MM.1S (cell line): ENCODE measurements around the gene ARID2.

ENCODE experiments used
- DNase-seq: peaks from one replicate; pipeline ENCODE4 v3.0.0-alpha.2; 2015
- H2AFZ ChIP-seq: fragments of 300-600 bp; sonication (generic); 2 replicates; pipeline ENCODE4 v1.6.0; 2016; ENCODE audit warnings: antibody characterized with exemption, low read length
- H3F3A ChIP-seq: fragments of 300-600 bp; sonication (generic); 2 replicates; pipeline ENCODE4 v1.6.1; 2016; ENCODE audit warnings: mild to moderate bottlenecking, antibody characterized with exemption, low read length, moderate library complexity, mixed read lengths; ENCODE audit not compliant: insufficient read depth
- H3K27ac ChIP-seq: fragments of 300-600 bp; sonication (generic); 2 replicates; pipeline ENCODE4 v1.5.1; 2016; ENCODE audit warnings: mild to moderate bottlenecking, low read length
- H3K27me3 ChIP-seq: fragments of 300-600 bp; sonication (generic); replicated peaks from 2 replicates; pipeline ENCODE4 v1.6.0; 2016; ENCODE audit warnings: low read length; ENCODE audit not compliant: insufficient read depth
- H3K36me3 ChIP-seq: fragments of 300-600 bp; sonication (generic); replicated peaks from 2 replicates; pipeline ENCODE4 v1.6.1; 2016; ENCODE audit warnings: mild to moderate bottlenecking, low read length, mixed read lengths; ENCODE audit not compliant: insufficient read depth
- H3K4me1 ChIP-seq: fragments of 300-600 bp; sonication (generic); 2 replicates; pipeline ENCODE4 v1.6.1; 2016; ENCODE audit warnings: low read length, mixed read lengths
- H3K4me2 ChIP-seq: fragments of 300-600 bp; sonication (generic); 2 replicates; pipeline ENCODE4 v1.6.0; 2016; ENCODE audit warnings: low read depth, low read length
- H3K4me3 ChIP-seq: fragments of 300-600 bp; sonication (generic); 2 replicates; pipeline ENCODE4 v1.5.1; 2016; ENCODE audit warnings: low read length, mixed read lengths
- H3K79me2 ChIP-seq: fragments of 300-600 bp; sonication (generic); 2 replicates; pipeline ENCODE4 v1.6.1; 2016; ENCODE audit warnings: mixed run types, low read length, mixed read lengths
- H3K9ac ChIP-seq: fragments of 300-600 bp; sonication (generic); 2 replicates; pipeline ENCODE4 v1.6.1; 2016; ENCODE audit warnings: low read length, mixed read lengths
- H3K9me2 ChIP-seq: fragments of 300-600 bp; sonication (generic); replicated peaks from 2 replicates; pipeline ENCODE4 v1.6.1; 2016; ENCODE audit warnings: mild to moderate bottlenecking, low read length, mixed read lengths; ENCODE audit not compliant: insufficient read depth
- H3K9me3 ChIP-seq: fragments of 300-600 bp; sonication (generic); replicated peaks from 2 replicates; pipeline ENCODE4 v1.6.1; 2016; ENCODE audit warnings: mild to moderate bottlenecking, low read length, mixed read lengths; ENCODE audit not compliant: insufficient read depth
- H4K20me1 ChIP-seq: fragments of 300-600 bp; sonication (generic); 2 replicates; pipeline ENCODE4 v1.6.1; 2016; ENCODE audit warnings: mild to moderate bottlenecking, low read length, moderate library complexity, mixed read lengths; ENCODE audit not compliant: insufficient read depth
- EZH2 ChIP-seq: fragments of 300-600 bp; sonication (generic); optimal IDR thresholded peaks from 2 replicates; pipeline ENCODE3; 2017; ENCODE audit warnings: low read depth, mild to moderate bottlenecking, antibody characterized with exemption, low read length, mixed read lengths
- EZH2phosphoT487 ChIP-seq: fragments of 300-600 bp; sonication (generic); IDR thresholded peaks from 2 replicates; pipeline ENCODE4 v1.6.1; 2018; ENCODE audit warnings: antibody characterized with exemption, low read length
- TF ChIP-seq, protein P1 (sequence below): fragments of 300-600 bp; sonication (generic); IDR thresholded peaks from 2 replicates; pipeline ENCODE4 v1.5.1; 2016; ENCODE audit warnings: antibody characterized with exemption, low read length, mixed read lengths

The ARID2 gene

DNA sequence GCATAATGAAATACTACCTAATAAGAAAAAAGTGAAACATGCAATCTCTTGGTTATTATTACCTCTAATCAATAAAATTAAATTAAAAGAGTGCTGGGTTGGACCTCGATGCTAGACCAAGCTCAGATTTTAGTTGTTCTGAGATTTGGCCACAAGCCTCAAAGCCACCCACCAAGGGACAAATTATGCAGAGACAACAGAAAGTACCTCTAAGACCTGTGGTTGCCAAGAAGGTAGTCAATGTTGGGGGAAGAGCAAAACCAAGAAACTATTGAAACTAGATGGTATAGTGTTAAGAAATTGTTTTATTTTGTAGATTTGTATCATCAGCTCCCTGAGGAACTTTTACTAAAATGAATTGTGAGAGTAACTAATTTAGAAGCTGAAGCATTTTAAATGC, 43.8 kb upstream of the ARID2 start:
- no peaks in the 10 kb centered on the region for H3K9me2 ChIP-seq
- H3K27me3 ChIP-seq = no peaks in the 10 kb centered on the region
- H3K27ac ChIP-seq = no peak overlapping the region
- no peak overlapping the region for H3K4me2 ChIP-seq
- no peaks in the 10 kb centered on the region for H3K4me1 ChIP-seq
- no peak overlapping the region for H3K9ac ChIP-seq
- TF ChIP-seq EZH2 = no peak
- TF ChIP-seq, protein P1, sequence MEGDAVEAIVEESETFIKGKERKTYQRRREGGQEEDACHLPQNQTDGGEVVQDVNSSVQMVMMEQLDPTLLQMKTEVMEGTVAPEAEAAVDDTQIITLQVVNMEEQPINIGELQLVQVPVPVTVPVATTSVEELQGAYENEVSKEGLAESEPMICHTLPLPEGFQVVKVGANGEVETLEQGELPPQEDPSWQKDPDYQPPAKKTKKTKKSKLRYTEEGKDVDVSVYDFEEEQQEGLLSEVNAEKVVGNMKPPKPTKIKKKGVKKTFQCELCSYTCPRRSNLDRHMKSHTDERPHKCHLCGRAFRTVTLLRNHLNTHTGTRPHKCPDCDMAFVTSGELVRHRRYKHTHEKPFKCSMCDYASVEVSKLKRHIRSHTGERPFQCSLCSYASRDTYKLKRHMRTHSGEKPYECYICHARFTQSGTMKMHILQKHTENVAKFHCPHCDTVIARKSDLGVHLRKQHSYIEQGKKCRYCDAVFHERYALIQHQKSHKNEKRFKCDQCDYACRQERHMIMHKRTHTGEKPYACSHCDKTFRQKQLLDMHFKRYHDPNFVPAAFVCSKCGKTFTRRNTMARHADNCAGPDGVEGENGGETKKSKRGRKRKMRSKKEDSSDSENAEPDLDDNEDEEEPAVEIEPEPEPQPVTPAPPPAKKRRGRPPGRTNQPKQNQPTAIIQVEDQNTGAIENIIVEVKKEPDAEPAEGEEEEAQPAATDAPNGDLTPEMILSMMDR = no peak
- no peak for TF ChIP-seq EZH2phosphoT487
- no peaks in the 10 kb centered on the region for H3F3A ChIP-seq
- H3K9me3 ChIP-seq = no peaks in the 10 kb centered on the region
- no peak overlapping the region for H3K4me3 ChIP-seq
- peak; percentile 32 for DNase-seq
- H2AFZ ChIP-seq = no peak overlapping the region
- H3K79me2 ChIP-seq = no peaks in the 10 kb centered on the region
- H4K20me1 ChIP-seq = no peaks in the 10 kb centered on the region
- H3K36me3 ChIP-seq = no peaks in the 10 kb centered on the region

DNA sequence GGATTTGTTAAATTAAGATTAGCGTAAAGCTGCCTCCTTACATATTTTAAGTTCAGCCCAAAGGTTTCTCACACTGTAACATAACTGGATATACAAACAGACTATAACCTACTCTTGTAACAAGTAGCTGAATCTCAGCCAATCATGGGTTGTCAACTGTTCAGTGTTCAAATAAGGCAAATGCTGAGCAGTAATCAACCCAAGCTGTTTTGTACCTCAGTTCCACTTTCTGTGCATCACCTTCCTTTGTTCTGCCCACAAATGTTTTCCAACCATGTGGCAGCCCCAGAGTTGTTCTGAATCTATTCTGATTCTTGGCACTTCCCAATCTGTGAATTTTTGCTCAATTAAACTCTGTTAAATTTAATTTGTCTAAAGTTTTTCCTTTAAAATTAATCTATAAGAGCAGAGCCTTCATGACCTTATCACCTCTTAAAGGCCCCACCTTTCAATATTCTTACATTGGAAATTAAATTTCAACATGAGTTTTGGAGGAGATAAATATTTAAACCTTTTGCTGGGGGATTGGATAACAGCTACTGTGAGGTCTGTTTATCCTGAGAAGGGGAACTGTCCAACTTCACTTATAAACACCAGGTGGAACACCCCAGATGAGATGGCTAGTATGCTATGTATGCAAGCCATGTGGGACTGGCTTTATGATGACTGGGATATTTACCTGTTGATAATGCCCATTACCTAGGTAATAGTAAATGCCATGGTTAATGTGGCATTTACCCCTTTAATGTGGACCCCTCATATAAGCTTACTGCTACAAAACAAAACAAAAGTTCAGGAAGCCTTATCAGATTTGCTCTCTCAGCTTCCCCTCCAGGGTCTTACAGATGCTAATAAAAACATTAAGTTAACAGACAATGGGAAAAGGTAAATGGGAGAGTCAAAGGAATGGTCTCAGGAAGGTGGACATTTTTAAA, 42.2 kb upstream of the ARID2 start:
- no peak overlapping the region for H2AFZ ChIP-seq
- no peaks in the 10 kb centered on the region for H4K20me1 ChIP-seq
- H3K9me2 ChIP-seq = no peaks in the 10 kb centered on the region
- H3K27me3 ChIP-seq = no peaks in the 10 kb centered on the region
- no peak for DNase-seq
- H3K79me2 ChIP-seq = no peaks in the 10 kb centered on the region
- H3K36me3 ChIP-seq = no peaks in the 10 kb centered on the region
- no peaks in the 10 kb centered on the region for H3K4me1 ChIP-seq
- no peak overlapping the region for H3K9ac ChIP-seq
- H3K9me3 ChIP-seq = no peaks in the 10 kb centered on the region
- H3K4me2 ChIP-seq = no peak overlapping the region
- H3K4me3 ChIP-seq = no peak overlapping the region
- no peak overlapping the region for H3K27ac ChIP-seq
- no peaks in the 10 kb centered on the region for H3F3A ChIP-seq
- TF ChIP-seq EZH2 = no peak
- TF ChIP-seq, protein P1 = no peak

DNA sequence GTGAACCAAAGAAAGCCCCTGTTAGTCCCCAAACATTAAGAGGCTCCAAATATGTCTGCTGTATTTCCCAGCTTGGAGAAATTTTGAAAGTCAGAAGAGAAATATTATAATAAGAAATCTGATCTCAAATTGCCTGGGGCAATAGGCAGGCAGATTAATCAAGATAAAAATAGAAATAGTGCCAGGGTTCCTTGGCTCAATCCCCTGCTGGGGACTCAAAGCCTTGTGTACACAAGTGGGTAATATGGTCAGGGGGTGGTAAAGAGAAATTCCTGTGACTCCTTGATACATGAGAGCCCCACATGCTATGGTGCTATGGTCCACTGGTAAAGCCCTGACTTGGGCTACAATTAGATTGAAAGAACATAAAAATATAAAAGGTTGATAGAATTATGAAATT, 41.3 kb upstream of the ARID2 start:
- Histone ChIP-seq H3K27ac (no peak overlapping the region), H3K9me2 (no peaks in the 10 kb centered on the region), H2AFZ (no peak overlapping the region), H3K9me3 (no peaks in the 10 kb centered on the region), H4K20me1 (no peaks in the 10 kb centered on the region), H3K9ac (no peak overlapping the region), H3K36me3 (no peaks in the 10 kb centered on the region), H3K4me1 (no peaks in the 10 kb centered on the region), H3K79me2 (no peaks in the 10 kb centered on the region), H3F3A (no peaks in the 10 kb centered on the region), H3K27me3 (no peaks in the 10 kb centered on the region), H3K4me2 (no peak overlapping the region), H3K4me3 (no peak overlapping the region)
- TF ChIP-seq, protein P1 = no peak
- no peak for TF ChIP-seq EZH2
- TF ChIP-seq EZH2phosphoT487 = no peak
- no peak for DNase-seq
